Measurements from ENCODE around the gene TMTC2.

The TMTC2 gene

GRCh38 chr12:83142914-83143313 is 456.2 kb downstream of the TMTC2 start:
- TF ChIP-seq CTCF (IDR thresholded peaks at IDR 0.05): no peak
- Histone ChIP-seq H3K4me3 (no peak overlapping the region), H3K27ac (no peak overlapping the region)
- DNase-seq (ENCODE audit: low spot score): no peak

- Histone ChIP-seq H3K4me3 (no peak overlapping the region), H3K27ac (no peak overlapping the region)
- no peak for DNase-seq (ENCODE audit: low spot score)
- TF ChIP-seq CTCF (IDR thresholded peaks at IDR 0.05): no peak
These were observed 457.2 kb downstream of the TMTC2 start for GRCh38 chr12:83143950-83144349.

GRCh38 chr12:83145325-83145840 is 458.7 kb downstream of the TMTC2 start:
- no peak for TF ChIP-seq CTCF (IDR thresholded peaks at IDR 0.05)
- H3K4me3 ChIP-seq: no peak overlapping the region
- no peak for DNase-seq (ENCODE audit: low spot score)
- H3K27ac ChIP-seq: no peak overlapping the region

DNA sequence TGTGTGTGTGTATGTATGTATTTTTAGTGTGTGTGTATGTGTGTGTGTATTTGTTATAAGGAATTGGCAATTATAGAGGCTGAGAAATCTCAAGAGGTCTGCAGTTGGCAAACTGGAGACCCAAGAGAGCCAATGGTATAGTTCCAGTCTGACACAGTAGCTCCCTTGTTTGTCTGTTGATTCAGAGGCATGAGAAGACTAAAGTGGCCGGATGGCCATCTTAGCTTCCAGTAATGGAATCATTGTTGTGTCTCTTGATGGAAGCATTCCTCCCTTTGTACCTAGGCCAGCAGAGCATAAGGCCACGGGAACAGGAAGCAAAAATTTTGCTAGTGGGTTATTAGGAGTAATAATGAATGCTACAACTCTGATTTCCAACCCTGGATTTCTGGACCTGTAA is 460.6 kb downstream of the TMTC2 start:
- no peak overlapping the region for H3K27ac ChIP-seq
- H3K4me3 ChIP-seq: no peak overlapping the region
- no peak for DNase-seq (ENCODE audit: low spot score)
- TF ChIP-seq CTCF (IDR thresholded peaks at IDR 0.05): no peak

- no peak for TF ChIP-seq CTCF (IDR thresholded peaks at IDR 0.05)
- no peak for DNase-seq (ENCODE audit: low spot score)
- Histone ChIP-seq H3K27ac (no peak overlapping the region), H3K4me3 (no peak overlapping the region)
These were observed 463.3 kb downstream of the TMTC2 start for GRCh38 chr12:83149987-83150386.

DNA sequence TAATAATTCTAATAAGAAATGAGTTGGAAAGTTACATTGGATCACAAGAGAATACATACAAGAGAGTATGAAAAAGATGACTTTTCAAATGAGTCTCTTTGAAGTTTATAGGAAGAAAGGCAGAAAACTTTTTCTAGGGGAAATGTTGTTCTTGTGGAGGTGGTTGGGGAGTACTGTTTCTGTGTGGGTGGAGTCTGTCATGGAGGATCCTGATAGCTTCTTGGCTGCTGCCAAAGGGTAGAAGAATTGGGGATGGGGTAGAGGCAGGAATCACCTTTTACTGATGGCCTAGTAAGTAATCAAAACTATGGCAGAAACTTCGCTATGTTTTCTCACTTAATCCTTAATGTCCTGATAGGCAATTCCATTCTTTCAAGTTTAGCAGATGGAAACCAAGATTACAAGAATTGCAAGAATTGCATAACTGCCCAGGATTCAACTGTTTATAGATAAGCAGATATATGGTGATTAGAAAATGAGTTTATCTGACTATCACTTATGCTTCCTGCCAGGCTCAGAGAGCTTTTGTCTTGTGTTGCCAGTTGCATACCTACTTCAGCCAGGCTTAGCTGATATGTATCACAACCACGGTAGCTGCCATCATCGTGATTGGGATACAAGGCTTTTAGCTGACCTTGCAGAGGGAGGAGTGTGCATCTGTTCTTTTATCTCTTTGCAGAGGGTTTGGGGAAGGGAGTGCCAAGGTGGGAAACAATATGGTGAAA is 463.9 kb downstream of the TMTC2 start:
- TF ChIP-seq CTCF (IDR thresholded peaks at IDR 0.05): no peak
- no peak for DNase-seq (ENCODE audit: low spot score)

DNA sequence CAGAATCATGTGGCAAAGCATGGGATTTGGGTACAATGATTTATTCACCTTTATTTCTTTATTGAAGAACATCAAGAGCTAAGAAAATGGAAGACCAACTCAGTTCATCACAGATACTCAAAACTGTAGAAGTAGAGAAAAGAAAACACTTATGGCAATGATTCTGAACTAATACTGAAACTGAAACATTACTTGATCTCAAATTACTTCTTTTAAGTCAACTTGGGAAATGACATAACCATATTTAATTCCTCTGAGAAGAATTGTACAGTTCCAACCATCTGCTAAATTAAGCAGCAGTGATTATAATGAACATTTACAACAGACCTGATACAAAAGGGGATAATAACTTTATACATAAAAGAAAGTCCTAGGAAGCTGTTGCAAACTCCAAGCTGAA is 466.5 kb downstream of the TMTC2 start:
- no peak overlapping the region for H3K27ac ChIP-seq
- no peak overlapping the region for H3K4me3 ChIP-seq
- DNase-seq (ENCODE audit: low spot score): no peak
- no peak for TF ChIP-seq CTCF (IDR thresholded peaks at IDR 0.05)

More for the DNA sequence above, 463.9 kb downstream of the TMTC2 start:
- H3K4me3 ChIP-seq: no peak overlapping the region
- no peak overlapping the region for H3K27ac ChIP-seq

Measured in coronary artery (tissue), 2 donors.